Thymus (tissue), 11 donors: ENCODE results near the gene PVALB. TPM values are rescaled to one million over a fixed set of nuclear protein-coding genes. Genes with fewer than 3 reads are reported as not detected.

Experiments
- DNase-seq, 9 donors: peaks; one replicate each; pipeline ENCODE4 v3.0.0-alpha.2; 2013; ENCODE audit warnings: low spot score in 9 of 9, low read depth in 6 of 9, missing footprints in 1 of 9
- H3K27ac ChIP-seq, 2 donors: one replicate each; pipeline ENCODE4 v1.5.1; 2013; ENCODE audit warnings: control low read depth in 1 of 2, low read depth in 1 of 2, low read length in 1 of 2, mild to moderate bottlenecking in 1 of 2, moderate library complexity in 1 of 2
- H3K27me3 ChIP-seq, 2 donors: one replicate each; pipeline ENCODE4 v1.5.1; 2013; ENCODE audit warnings: low read length in 1 of 2; ENCODE audit not compliant: control insufficient read depth in 2 of 2, insufficient read depth in 1 of 2
- H3K36me3 ChIP-seq, 2 donors: one replicate each; pipeline ENCODE4 v1.5.1; 2013; ENCODE audit warnings: low read length in 1 of 2, mild to moderate bottlenecking in 1 of 2, moderate library complexity in 1 of 2; ENCODE audit not compliant: control insufficient read depth in 2 of 2, insufficient read depth in 2 of 2
- H3K4me1 ChIP-seq, 2 donors: one replicate each; pipeline ENCODE4 v1.5.1; 2013; ENCODE audit warnings: low read length in 2 of 2; ENCODE audit not compliant: control insufficient read depth in 2 of 2, insufficient read depth in 2 of 2
- H3K4me3 ChIP-seq, 2 donors: one replicate each; pipeline ENCODE4 v1.5.1; 2013; ENCODE audit warnings: low read length in 2 of 2, control low read depth in 1 of 2, mild to moderate bottlenecking in 1 of 2
- H3K9me3 ChIP-seq, 2 donors: one replicate each; pipeline ENCODE4 v1.5.1; 2013; ENCODE audit warnings: low read length in 1 of 2, mild to moderate bottlenecking in 1 of 2; ENCODE audit not compliant: control insufficient read depth in 2 of 2, insufficient read depth in 1 of 2
- WGBS: extraction: QIAGEN DNeasy Blood & Tissue Kit; methylation state at CpG from one replicate; pipeline ENCODE4 v1.1.7; 2013; 5-methylcytosine and 5-hydroxymethylcytosine counted together
- polyA plus RNA-seq: library from polyadenylated mRNA; stranded (reverse); fragments of 200-250 nt; gene quantifications from one replicate; pipeline ENCODE4 v1.2.3, GENCODE V29; 2013
- total RNA-seq: library from RNA; stranded (reverse); fragments of 120-200 nt; gene quantifications from one replicate; pipeline ENCODE4 v1.2.4, GENCODE V29; 2013
- donor health status: healthy.

The PVALB gene
- total and polyA plus RNA-seq, 2 donors, result 0.47 to 2.2 TPM

GRCh38 chr22:36767035-36767775 is 49.6 kb downstream of the PVALB start:
- no peaks in the 10 kb centered on the region for H3K27me3 ChIP-seq
- WGBS, result 98% methylated on average over 10 of the region's 10 CpGs
- H3K4me3 ChIP-seq, result no peak overlapping the region
- no peak overlapping the region for H3K27ac ChIP-seq
- no peaks in the 10 kb centered on the region for H3K9me3 ChIP-seq
- H3K36me3 ChIP-seq, result peaks cover 14 to 20% of the 10 kb centered on the region in 2 donors
- no peaks in the 10 kb centered on the region for H3K4me1 ChIP-seq
- DNase-seq, result no peak

GRCh38 chr22:36765943-36766450 is 50.8 kb downstream of the PVALB start:
- peaks cover 14 to 22% of the 10 kb centered on the region in 2 donors for H3K36me3 ChIP-seq
- no peaks in the 10 kb centered on the region for H3K9me3 ChIP-seq
- no peak for DNase-seq
- H3K4me3 ChIP-seq, result no peak overlapping the region
- no peaks in the 10 kb centered on the region for H3K27me3 ChIP-seq
- no peaks in the 10 kb centered on the region for H3K4me1 ChIP-seq
- no peak overlapping the region for H3K27ac ChIP-seq
- WGBS, result 93% methylated on average over 11 of the region's 11 CpGs

- Histone ChIP-seq H3K4me3 (no peak overlapping the region), H3K27ac (no peak overlapping the region), H3K27me3 (no peaks in the 10 kb centered on the region), H3K4me1 (no peaks in the 10 kb centered on the region), H3K36me3 (peaks cover 14 to 22% of the 10 kb centered on the region in 2 donors), H3K9me3 (no peaks in the 10 kb centered on the region)
- no peak for DNase-seq
- 99% methylated on average over 17 of the region's 17 CpGs for WGBS
Observed at GRCh38 chr22:36765131-36765942, 51.5 kb downstream of the PVALB start.

GRCh38 chr22:36764641-36765040 is 52.2 kb downstream of the PVALB start:
- Histone ChIP-seq H3K27ac (no peak overlapping the region), H3K36me3 (peaks cover 14 to 22% of the 10 kb centered on the region in 2 donors), H3K27me3 (no peaks in the 10 kb centered on the region), H3K4me3 (no peak overlapping the region), H3K4me1 (peaks cover 0 to 4% of the 10 kb centered on the region in 2 donors), H3K9me3 (no peaks in the 10 kb centered on the region)
- no peak for DNase-seq
- 98% methylated on average over 6 of the region's 6 CpGs for WGBS

- H3K4me1 ChIP-seq, result peaks cover 0 to 10% of the 10 kb centered on the region in 2 donors
- DNase-seq, result no peak
- no peaks in the 10 kb centered on the region for H3K9me3 ChIP-seq
- no peaks in the 10 kb centered on the region for H3K27me3 ChIP-seq
- 95% methylated on average over 9 of the region's 9 CpGs for WGBS
- peaks cover 14 to 22% of the 10 kb centered on the region in 2 donors for H3K36me3 ChIP-seq
- H3K4me3 ChIP-seq, result no peak overlapping the region
- no peak overlapping the region for H3K27ac ChIP-seq
Observed at GRCh38 chr22:36764060-36764459, 52.8 kb downstream of the PVALB start.

GRCh38 chr22:36763576-36763975 is 53.3 kb downstream of the PVALB start:
- peaks cover 0 to 15% of the 10 kb centered on the region in 2 donors for H3K4me1 ChIP-seq
- no peak overlapping the region for H3K27ac ChIP-seq
- H3K36me3 ChIP-seq, result peaks cover 14 to 22% of the 10 kb centered on the region in 2 donors
- WGBS, result 98% methylated on average over 8 of the region's 8 CpGs
- DNase-seq, result no peak
- H3K4me3 ChIP-seq, result no peak overlapping the region
- H3K27me3 ChIP-seq, result no peaks in the 10 kb centered on the region
- H3K9me3 ChIP-seq, result no peaks in the 10 kb centered on the region

- H3K4me1 ChIP-seq, result peaks cover 0 to 22% of the 10 kb centered on the region in 2 donors
- no peak overlapping the region for H3K4me3 ChIP-seq
- DNase-seq, result no peak
- no peaks in the 10 kb centered on the region for H3K9me3 ChIP-seq
- WGBS, result 97% methylated on average over 17 of the region's 17 CpGs
- peaks cover 14 to 22% of the 10 kb centered on the region in 2 donors for H3K36me3 ChIP-seq
- no peaks in the 10 kb centered on the region for H3K27me3 ChIP-seq
- no peak overlapping the region for H3K27ac ChIP-seq
Observed at GRCh38 chr22:36762687-36763260, 54.1 kb downstream of the PVALB start.

GRCh38 chr22:36761553-36762240 is 55.1 kb downstream of the PVALB start:
- Histone ChIP-seq H3K4me3 (no peak overlapping the region), H3K4me1 (peaks cover 0 to 23% of the 10 kb centered on the region in 2 donors), H3K27ac (no peak overlapping the region), H3K36me3 (peaks cover 14 to 22% of the 10 kb centered on the region in 2 donors), H3K9me3 (no peaks in the 10 kb centered on the region), H3K27me3 (no peaks in the 10 kb centered on the region)
- 98% methylated on average over 10 of the region's 10 CpGs for WGBS
- DNase-seq, result no peak
